Activated CD4-positive, alpha-beta T cell treated with anti-CD3 and anti-CD28 coated beads, Interleukin-10, Interleukin-2, amounts not matched to agents 100 ng/mL and 50 ng/mL, durations not matched to agents 16 hours and 8 hours (primary cell): ENCODE measurements around the gene S100A9.

Source experiments
- DNase-seq: peaks from one replicate; pipeline ENCODE4 v3.0.0-alpha.2; 2020

Gene S100A9

DNA sequence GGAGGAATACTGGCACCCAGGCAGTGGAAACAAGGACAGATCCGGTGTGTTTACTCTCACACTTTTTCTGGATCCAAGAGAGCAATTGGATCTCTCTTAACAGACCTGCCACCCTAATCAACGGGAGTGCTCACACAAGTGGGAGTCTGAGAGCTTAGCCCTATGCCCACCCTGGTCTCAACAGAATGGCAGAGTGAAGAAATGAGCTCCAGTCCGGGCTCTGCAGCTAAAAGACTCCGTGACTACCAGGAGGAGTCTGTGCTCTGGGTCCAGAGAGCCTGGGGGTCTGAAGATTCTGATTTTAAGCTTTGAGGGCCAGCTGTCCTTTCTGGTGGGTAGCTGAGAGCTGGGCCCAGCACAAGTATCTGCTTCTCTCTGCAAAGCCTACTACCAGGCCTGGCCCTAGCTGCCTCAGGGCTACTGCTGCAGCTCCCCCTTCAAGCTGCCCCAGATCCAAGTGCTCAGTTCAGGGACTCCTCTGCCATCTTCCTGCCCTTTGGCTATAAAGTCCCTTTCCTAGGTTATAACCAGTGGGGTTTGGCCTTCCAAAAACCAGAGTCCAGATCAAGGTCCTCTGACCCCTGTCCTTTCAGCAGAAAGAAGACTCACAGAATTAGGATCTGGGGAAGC, 3.9 kb downstream of the S100A9 start:
- no peak for DNase-seq

DNA sequence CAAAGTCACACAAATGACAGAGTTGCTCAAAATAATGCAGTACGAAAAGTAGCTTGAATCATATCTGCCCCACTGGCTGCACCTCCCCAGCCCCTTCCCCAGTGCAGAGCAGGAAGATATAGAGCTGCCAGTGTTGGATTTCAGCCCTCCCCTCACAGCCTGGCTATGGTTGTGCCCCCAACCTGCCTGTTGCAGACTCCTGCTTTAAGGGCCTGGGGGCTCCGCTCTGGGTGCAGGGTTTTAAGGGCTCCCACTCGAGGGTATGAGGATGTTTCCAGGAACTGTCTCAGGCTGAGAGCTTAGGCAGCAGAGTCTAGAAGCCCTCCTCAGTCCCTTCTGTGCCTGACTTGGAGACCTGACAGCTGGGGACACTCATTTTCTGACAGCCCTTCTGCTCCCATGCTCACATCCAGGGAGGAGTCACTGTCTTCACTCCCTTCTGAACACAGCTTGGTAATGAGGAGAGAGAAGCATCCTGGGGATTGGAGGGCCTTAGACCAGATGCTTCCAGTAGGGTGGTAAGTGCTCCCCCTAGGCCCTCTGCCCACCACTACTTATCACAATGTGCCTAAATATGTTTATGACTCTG, 4.6 kb downstream of the S100A9 start:
- no peak for DNase-seq

DNA sequence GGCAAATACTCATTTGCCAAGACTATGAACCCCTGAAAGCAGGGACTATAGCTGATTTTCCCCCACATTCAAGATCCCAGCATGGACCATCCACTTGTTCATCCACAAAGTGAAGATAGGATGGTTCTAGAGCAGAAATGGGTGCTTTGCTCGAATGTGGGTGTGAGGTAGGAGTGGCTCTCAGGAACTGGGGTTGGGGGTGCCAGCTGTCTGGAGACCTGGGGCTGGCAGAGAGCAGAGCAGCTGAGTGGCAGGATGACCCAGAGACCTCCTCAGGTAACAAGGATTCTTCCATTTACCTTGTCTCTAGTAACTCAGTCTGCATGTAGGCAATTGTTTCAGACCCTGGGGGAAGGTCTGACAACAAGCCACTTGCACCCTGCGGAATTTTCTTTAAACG, 6.0 kb downstream of the S100A9 start:
- DNase-seq: no peak

DNA sequence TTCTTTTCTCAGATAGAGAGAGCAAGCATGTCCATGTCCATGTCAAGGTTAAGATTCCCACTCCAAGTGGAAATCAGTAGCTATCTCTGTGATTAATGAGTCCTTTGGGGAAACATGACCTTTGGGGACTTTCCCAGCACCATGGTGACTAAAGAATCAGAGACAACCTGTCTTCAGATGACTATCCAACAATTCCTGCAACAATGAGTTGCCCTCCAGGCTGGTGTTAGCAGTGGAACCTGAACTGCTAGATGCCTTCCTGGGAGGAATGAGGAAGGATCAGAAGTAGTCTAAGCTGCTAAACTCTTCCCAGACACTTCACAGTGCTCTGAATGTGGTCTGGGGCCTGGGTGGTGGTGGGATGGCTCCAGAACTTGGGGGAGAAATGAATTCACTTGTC, 6.5 kb downstream of the S100A9 start:
- no peak for DNase-seq

DNA sequence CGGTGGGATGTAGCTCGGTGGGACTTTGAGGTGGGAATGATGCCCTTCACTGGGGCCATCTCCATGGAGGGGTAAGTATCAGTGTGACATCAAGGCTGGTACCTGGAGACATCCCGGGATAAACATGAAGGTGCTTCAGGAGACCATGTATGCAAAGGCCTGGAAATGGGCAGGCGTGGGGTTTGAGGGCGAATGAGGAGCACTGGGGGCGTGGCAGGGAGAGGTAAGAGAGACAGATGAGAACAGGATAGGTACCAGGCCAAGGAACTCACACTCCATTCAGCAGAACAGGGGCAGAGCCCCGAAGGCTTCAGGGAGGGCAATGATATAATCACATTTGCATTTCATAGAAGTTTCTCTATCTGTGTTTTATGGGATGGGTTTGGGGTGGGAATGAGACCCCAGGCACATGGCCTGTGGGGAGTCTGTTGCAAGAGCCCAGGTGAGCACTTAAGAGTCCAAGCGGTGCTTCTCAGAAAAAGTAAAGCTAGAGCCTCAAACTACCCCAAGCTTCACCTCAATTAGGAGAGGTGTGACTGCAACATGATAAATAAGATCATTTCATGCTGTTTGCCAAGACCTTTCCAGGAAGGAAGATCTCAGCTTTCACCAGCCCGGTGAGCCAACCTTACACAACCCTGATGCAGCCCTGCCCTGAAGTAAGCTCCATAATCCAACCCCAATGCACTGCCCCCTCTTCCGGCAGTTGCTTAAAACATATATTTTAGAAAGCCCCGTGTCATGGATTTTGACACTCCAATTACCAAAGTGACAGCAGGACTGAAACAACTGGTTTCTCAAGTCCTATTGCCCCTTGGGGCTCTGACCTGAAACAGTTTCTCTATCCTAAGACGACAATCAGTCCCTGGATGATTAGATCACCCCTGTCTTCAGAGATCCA, 7.4 kb downstream of the S100A9 start:
- no peak for DNase-seq

DNA sequence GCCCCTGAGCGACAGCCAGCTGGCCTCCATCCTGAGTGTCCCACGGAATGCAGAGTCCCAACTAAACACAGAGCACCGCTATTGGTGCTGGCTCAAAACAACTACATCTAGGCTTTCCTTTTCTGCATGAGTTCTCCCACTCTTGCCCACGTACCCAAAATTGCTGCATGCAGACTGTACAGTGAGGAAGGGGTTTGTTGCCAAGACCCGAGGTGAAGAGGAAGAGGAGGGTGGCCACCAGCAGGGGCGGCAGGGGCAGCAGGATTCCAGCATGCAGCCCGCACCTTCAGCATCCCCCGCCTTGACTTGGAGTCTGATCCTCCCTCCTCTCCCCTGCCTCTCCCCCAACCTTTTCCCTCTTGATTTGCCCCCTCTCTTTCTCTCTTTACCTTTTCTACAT, 8.0 kb downstream of the S100A9 start:
- no peak for DNase-seq

DNA sequence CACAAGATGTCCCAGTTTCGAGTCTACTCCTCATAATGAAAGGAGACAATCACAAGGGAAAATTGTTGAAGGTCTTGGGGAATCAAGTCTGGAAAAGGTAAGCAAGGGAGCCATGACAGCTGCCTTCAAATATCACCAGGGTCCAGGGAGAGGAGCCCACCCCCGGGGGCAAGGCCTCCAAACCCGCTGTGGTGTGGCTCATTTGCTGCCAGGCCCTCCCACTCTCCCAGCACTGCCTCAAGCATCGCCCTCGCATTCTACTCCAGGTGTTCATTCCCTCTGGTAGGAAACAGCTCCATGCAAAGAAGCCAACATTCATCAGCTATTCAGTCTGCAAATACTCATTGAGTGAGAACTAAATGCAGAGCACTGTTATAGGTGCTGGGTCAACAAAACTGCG, 8.6 kb downstream of the S100A9 start:
- no peak for DNase-seq

DNA sequence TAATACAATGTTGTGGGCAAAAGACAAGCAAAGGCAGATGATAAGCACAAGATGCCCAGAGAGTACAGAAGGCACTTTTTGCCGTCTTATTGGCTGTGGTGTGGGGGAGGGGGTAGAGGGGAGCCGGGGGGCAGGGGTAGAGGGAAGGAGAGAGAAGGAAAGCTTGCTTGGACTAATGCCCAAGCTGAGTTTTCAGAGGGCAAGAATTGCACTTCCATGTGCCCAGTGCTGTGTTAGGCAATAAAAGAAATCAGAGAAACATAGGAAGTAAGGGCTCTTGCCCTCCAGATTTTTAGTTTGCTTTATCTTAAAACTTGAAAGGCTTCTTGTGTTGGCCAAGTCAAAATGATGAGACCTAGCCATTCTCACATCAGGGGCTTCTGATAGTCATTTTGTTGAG, 9.4 kb downstream of the S100A9 start:
- no peak for DNase-seq

DNA sequence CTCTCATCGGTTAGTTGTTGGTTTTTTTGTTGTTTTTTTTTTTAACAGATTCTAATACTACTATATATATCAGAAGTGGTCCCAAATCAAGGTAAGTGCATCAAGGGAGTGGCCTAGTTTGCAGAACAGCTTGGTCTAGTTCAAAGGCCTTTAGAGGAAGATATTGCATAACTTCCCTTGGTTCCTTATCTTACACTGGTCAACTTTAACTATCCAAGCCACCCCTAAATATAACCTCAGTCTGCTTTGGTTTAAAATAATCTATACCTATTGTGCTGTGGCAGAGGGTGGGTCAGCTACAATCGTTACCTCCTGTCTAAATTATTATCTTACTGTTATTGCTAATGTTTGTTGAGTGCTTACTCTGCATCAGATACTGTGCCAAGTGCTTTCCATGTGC, 10.8 kb downstream of the S100A9 start:
- DNase-seq: no peak

DNA sequence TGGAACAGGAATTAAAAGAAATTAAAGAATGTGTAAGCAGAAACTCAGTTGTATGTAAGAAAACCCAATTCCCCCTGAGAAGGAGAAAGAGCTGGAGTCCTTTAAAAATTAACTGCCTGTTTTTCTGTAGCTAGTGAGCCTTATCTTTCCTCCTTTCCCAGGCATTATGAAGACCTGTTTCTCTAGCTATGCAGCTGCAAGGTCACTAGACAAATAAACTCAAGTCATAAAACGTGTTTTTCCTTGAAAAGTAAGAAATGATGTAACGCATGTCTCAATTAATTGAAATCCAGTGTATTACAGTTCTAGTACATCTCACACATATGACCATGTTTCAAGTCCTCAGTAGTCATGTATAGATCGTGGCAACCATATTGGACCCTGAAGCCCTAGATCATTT, 12.5 kb downstream of the S100A9 start:
- DNase-seq: no peak

DNA sequence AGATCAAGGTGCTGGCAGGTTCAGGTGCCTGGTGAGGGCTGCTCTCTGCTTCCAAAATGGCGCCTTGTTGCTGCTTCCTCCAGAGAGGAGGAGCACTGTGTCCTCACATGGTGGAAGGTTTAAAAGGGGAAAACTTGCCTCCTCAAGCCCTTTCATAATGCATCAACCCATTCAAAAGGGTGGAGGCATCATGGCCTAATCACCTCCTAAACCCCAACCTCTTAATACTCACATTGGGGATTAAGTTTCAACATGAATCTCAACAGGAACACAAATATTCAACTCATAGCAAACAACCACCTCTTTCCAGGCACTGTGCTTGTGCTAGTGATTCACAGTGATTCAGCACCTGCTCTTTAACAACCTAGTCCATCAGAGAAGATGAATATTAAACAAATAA, 13.6 kb downstream of the S100A9 start:
- DNase-seq: no peak

DNA sequence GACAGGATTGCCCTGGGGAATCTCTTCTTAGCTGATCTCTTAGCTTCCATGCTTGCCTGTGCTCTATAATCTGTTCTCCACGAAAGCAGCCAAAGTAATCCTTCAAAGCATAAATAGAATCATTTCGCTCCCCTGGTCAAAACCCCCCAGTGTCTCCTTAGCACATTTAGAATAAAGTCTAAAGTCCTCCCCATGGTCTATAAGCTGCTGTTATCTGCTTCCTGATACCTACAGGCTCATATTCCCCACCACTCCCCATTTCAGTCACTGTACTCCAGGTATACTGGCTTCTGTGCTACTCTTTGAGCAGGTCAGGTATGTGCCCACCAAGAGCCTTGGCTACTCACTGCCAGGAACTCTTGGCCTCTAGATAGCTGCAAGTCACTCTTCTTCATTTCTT, 14.9 kb downstream of the S100A9 start:
- no peak for DNase-seq

DNA sequence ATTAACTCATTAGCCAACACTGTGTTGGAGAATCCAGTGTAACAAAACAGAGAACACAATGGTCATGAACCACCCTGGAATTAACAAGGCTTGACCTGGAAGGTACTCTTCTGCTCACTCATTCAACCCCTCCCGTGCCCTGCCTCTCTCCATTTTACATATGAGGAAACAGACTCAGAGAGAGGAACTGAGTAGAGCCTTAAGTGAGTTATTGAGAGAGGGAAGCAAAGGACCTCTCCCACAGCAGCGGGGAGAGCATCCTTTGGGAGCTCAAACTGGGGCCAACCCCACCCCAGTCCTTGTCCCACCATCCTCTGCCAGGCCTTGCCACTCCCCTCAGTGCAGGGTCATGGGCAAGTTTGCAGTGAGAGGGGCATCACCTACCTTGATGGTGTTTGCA, 16.4 kb downstream of the S100A9 start:
- no peak for DNase-seq

DNA sequence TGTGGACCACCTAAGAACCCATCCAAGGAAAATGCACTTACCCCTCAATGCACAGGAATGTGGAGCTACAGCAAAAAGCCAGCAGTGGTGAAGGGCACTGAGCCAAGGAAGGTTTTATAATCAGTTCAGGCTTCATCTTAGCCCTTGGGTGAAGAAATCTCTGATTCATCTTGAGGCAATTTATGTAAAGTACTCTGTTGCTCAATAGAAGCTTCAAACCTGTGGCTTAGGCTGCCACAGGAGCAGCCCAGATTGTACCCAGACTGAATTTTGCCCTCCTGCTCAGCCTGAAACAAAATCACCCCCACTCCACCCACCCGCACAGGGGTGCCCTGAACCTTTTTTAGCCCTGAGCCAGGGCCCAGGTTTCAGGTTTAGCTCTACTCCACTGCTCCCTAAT, 17.9 kb downstream of the S100A9 start, which contains the start of gene S100A12:
Gene S100A12 (minus strand): TSS at position 111 of the 400 bp plus-strand sequence. CDS start 1,029 bp downstream, outside the sequence.
- no peak for DNase-seq

DNA sequence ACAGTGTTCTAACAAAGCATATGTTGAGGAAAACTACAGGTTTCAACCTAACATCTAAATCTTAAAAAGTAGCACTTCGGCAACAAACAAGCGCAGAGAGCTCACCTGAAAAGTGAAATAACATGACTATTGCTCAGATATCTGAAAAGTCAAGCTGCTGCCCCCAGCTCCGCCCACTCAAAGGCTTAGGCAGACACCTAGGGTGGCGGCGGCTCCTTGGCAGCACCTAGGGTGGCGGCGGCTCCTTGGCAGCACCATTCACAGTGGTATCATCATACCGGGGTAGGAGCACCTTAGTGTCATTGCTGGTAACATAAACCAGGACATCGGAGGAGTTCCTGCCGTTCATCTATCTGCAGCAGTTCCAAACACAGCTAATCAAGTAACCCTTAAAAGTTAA, 21.9 kb downstream of the S100A9 start:
- no peak for DNase-seq

DNA sequence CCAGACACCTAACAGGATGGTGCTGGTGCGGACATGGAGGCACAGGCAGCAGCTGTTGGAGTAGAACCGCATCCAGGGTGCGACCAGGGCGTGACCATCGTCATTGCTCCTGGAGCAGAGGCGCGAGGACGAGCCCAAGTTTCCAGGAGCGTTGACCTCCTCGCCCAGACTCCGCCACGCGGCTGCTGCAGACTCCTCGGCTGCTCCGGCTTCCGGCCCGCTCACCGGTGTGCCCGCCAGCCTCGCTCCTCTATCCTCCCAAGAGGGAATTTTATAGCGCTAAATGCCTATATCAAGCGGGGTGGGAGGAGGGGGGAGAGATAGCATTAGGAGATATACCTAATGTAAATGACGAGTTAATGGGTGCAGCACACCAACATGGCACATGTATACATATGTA, 23.1 kb downstream of the S100A9 start:
- no peak for DNase-seq

DNA sequence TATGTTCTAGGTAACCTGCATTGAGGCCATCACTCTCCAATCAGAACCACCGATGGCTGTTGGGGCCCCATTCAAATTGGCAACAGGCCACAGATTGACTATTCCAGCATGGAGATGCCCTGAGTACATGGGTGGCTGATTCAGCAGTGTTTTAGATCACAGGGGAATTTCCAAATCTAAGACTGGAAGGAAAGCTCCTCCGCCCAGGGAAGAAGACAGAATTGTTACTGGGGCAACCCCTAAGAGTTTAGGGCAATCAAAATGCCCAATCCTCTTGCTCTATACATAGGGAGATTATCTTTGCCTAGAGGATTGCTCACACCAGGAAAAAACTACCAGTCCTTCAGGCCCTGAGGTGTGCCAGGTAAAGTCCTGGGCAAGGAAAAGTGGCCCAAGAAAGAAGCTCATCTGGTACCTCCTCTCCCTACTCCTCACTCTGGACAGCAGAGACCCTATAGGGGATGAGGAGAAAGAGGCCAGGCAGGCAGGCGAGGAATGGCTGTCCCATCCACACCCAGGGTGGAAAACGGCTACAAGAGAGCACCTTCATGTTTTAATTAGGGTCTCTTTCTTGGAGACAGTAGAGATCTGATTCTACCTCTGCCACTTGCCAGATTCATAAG, 27.4 kb downstream of the S100A9 start:
- DNase-seq: no peak

DNA sequence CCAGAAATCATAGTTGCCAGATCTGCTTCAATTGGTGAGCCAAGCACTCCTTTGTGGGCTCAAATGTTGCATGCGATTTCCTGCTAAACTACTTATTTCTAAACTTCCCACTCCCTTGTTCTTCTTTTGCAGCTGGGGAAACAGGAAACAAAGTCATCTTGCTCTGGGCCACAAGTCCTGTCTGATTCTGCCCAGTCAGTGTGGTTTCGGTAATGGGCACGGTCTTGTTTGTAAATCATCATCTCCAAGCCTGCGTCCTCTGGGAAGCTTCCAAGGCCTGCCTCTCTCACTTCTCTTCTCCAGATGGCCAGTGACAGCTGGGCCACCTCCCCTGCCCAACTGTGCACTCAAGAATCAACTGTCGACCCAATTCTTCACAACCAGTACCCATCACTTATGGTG, 28.8 kb downstream of the S100A9 start:
- peak; percentile 35 for DNase-seq

DNA sequence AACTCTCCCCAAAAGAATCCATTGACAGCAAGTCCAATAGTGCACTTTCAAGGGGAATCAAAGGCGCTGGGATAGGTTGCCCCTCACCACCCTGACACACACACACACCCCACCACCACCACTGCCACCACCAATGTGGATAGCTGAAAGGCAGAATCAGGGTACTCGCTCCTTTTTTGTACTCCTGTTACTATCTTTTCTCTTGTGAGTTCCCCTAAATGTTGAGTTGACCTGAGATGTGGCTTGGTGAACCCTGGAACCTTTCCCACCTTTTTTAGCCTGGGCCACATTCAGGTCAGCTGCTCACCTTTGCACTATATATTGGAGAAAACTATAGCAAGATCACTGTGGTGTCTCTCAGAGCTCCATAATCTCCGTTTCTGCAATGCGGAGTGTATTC, 29.3 kb downstream of the S100A9 start:
- DNase-seq: no peak

DNA sequence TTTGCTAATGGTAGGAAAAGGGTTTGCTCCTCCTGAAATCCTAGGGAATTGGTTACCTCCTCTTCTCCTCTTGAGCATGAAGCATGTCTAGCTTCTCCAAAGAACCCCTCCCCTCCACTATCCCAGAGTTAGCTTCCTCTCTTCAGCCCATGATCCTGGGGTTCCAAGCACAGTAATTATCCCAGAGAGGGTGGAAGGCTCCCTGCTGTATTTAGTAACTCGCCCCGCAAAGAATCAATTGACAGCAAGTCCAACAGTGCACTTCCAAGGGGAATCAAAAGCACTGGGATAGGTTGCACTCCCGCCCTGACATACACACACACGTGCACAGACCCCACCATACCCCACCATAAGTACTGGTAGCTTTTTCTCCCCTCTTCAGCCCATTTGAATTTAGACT, 30.1 kb downstream of the S100A9 start:
- no peak for DNase-seq

DNA sequence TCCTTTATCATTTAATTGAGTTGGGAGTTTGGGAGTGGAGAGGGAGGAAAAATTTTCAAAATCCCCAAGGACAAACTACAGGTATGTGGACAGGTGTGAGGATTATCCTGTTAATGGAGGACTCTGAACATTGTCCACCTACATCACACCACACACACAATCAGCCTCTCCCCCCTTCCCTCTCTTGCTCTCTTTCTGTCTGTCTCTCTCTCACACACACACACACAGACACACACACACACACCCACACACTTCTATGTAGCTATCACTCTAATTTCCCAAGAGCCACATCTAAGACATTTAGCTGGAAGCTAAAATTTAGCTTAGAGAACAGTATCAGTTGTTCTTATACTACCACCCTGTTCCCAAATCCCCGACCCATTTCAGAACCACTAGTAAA, 31.7 kb downstream of the S100A9 start:
- DNase-seq: no peak

DNA sequence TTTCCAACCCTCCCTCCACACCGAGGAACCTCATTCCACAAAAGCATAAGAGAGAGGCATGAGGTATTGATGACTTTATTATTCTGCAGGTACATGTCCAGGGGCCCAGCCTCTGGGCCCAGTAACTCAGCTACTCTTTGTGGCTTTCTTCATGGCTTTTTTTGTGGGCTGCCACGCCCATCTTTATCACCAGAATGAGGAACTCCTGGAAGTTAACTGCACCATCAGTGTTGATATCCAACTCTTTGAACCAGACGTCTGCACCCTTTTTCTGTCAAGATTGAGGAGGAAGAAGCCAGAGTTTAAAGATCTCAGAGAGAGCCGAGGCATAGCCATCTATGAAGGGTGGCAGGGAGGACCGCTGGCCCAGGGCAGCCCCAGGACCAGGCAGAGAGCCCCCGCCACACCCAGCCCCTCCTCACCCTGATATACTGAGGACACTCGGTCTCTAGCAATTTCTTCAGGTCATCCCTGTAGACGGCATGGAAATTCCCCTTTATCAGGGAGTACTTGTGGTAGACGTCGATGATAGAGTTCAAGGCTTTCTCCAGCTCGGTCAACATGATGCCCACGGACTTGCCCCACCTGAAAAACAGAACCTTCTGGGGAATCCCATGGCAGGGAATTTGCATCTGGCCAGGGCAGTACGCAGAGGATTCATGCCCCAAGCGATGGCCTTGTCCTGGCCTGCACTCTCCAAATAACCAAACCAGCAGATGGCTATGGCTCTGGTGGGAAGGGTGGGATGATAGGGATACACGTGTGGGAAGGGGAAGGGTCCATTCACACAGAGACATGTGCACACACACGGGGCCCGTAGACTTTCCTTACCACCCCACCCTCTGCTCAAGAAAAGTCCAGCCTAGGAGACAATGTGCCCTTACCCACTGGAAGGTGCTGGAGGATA, 32.6 kb downstream of the S100A9 start:
- no peak for DNase-seq
